ENCODE measurements around the gene PEAK3. TPM values are rescaled to one million over a fixed set of nuclear protein-coding genes. Genes with fewer than 3 reads are reported as not detected.

Gene PEAK3
- total RNA-seq, 2 donors from 2014 or later: 1.5 to 1.9 TPM

DNA sequence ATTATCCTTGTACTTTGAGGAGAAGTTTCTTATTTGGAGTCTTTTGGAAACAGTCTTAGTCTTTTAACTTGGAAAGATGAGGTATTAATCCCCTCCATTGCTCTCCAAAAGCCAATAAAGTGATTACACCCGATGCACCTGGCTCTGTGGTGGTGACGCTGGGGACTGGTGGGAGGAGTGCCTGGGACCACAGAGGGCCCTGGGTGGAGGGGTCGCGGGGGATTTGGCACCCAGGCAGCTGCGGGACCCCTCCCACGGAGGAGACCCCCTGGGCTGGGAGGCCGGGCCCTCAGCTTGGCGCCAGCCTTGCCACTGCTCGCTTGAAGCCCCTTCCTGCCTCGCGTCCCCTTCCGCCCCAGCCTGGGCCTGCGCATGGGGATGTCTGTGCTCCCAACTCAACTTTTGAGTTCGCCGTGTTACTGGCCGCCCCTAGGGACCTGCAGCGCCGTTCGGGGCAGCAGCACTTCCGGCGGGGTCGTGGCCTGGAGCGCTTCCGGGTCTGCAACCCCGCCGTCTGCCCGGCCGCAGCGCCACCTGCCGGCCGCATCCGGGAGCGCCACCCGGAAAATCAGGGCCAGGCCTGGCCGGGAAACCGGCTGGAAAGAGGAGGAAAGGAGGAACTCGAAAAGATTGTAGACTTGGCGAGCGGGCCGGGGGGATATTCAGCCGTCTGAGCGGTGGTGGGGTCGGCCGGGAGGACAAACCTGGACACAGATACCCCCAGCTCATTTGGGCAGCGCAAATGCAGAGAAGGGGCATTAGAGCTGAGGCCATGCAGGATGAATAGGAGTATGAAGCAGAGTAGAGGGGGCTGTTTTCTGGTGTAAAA lies 8.4 kb downstream of the PEAK3 start:
- TF ChIP-seq CTCF (IDR thresholded peaks at IDR 0.05): peak; percentile 97 to 99
- Histone ChIP-seq H3K4me3 (peak overlapping the region in 1 of 2 donors; percentile 30), H3K27me3 (no peaks in the 10 kb centered on the region), H3K36me3 (peaks cover 38% of the 10 kb centered on the region), H3K4me1 (peaks cover 0 to 58% of the 10 kb centered on the region in 2 donors), H3K9me3 (no peaks in the 10 kb centered on the region), H3K27ac (peak overlapping the region; percentile 71 to 100)
- DNase-seq (ENCODE audit: low spot score): peak; percentile 72

GRCh38 chr19:2271234-2272103 lies 10.5 kb downstream of the PEAK3 start:
- DNase-seq (ENCODE audit: low spot score): peak; percentile 67
- Histone ChIP-seq H3K4me3 (peak overlapping the region; percentile 79 to 100), H3K27me3 (no peaks in the 10 kb centered on the region), H3K9me3 (no peaks in the 10 kb centered on the region), H3K4me1 (peaks cover 0 to 66% of the 10 kb centered on the region in 2 donors), H3K36me3 (peaks cover 37% of the 10 kb centered on the region), H3K27ac (peak overlapping the region; percentile 99 to 100)
- TF ChIP-seq CTCF (IDR thresholded peaks at IDR 0.05): no peak

GRCh38 chr19:2270423-2271233 lies 11.3 kb downstream of the PEAK3 start:
- peaks cover 0 to 61% of the 10 kb centered on the region in 2 donors for H3K4me1 ChIP-seq
- peak overlapping the region; percentile 99 to 100 for H3K27ac ChIP-seq
- H3K9me3 ChIP-seq: no peaks in the 10 kb centered on the region
- no peaks in the 10 kb centered on the region for H3K27me3 ChIP-seq
- TF ChIP-seq CTCF (IDR thresholded peaks at IDR 0.05): no peak
- H3K4me3 ChIP-seq: peak overlapping the region; percentile 79 to 100
- H3K36me3 ChIP-seq: peaks cover 31% of the 10 kb centered on the region
- peak; percentile 92 for DNase-seq (ENCODE audit: low spot score)

- no peak for TF ChIP-seq CTCF (IDR thresholded peaks at IDR 0.05)
- Histone ChIP-seq H3K36me3 (peaks cover 31% of the 10 kb centered on the region), H3K4me3 (peak overlapping the region; percentile 79 to 100), H3K27me3 (no peaks in the 10 kb centered on the region), H3K27ac (peak overlapping the region; percentile 99 to 100), H3K9me3 (no peaks in the 10 kb centered on the region), H3K4me1 (peaks cover 0 to 55% of the 10 kb centered on the region in 2 donors)
- no peak for DNase-seq (ENCODE audit: low spot score)
Observed at GRCh38 chr19:2270157-2270422, 11.9 kb downstream of the PEAK3 start.

Data from right atrium auricular region (tissue), 2 donors.